DMS153 treated with DMSO at 0.1 percent for 48 hours (cell line): Measurements from ENCODE around the gene MED15.
A peak's percentile ranks its signal among the peaks of the same experiment; 100 is the strongest.
"Not testable (repeated sequence)": the region's sequence is repeated elsewhere in the genome, so short reads cannot be mapped to it uniquely, and the experiment has no call there.

Experiments
- DNase-seq: peaks from one replicate; lab custom pipeline; 2025; ENCODE audit not compliant: unreplicated experiment; lab: John Stamatoyannopoulos, UW

Gene MED15

DNA sequence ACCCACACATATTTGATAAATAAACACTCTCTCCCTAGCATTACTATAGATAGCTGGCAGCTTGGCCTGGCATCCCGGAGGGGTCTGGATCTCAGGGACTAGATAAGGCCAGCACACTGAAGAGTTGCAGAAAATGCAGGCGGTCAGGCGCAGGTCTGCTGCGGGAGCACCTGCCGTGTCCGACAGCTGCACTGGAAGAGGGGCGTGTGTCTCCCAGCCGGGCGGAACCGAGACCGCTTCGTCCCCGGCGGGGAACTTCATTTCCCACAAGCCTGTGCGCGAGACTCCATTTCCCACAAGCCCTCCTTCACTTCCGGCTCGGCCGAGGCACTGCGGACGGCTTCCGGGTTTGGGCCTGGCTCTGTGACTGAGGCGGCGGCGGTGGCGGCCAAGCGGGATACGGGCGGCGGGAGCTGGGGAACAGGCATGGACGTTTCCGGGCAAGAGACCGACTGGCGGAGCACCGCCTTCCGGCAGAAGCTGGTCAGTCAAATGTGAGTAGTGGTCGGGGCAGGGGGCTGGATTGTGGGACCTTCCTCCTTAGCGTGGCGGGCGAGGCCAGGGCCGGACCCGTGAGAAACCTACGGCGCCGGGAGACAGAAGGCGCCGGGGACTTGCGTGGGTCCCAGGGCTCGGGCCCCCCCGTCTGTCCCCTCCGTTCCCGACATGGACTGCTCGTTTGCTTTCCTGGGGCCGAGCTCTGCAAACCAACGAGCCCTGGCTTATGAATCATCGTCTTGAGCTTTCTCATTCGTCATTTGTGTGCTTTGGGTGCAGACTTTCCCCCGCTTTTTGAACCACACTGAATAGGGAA lies at the start of gene MED15:
Gene MED15, plus strand, starts transcription at position 358 of the 814 bp plus-strand sequence. Its CDS starts 69 bp downstream, at position 427.
- DNase-seq = peak; percentile 69

GRCh38 chr22:20458530-20459151 lies 48.8 kb upstream of the MED15 start:
- DNase-seq = no peak

GRCh38 chr22:20459152-20459542 lies 48.3 kb upstream of the MED15 start:
- no peak for DNase-seq

DNA sequence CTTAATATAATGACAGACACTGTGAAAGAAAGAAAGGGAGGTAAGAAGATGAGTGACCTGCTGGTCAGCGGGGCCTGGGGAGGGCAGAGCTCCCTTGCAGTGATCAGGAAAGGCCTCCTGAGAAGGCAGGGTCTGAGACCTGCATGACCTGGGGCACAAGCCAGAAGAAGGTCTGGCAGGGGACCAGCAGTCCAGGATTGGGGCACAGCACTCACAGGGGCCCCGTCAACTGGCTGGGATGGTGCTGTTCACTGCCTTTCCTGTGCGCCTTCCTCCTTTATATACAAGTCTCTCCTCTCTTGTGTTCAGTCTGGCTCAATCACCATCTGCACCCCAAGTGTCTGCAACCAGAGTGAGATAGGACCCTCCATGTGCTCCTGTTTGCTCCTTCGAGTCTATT lies 47.5 kb upstream of the MED15 start:
- no peak for DNase-seq

DNA sequence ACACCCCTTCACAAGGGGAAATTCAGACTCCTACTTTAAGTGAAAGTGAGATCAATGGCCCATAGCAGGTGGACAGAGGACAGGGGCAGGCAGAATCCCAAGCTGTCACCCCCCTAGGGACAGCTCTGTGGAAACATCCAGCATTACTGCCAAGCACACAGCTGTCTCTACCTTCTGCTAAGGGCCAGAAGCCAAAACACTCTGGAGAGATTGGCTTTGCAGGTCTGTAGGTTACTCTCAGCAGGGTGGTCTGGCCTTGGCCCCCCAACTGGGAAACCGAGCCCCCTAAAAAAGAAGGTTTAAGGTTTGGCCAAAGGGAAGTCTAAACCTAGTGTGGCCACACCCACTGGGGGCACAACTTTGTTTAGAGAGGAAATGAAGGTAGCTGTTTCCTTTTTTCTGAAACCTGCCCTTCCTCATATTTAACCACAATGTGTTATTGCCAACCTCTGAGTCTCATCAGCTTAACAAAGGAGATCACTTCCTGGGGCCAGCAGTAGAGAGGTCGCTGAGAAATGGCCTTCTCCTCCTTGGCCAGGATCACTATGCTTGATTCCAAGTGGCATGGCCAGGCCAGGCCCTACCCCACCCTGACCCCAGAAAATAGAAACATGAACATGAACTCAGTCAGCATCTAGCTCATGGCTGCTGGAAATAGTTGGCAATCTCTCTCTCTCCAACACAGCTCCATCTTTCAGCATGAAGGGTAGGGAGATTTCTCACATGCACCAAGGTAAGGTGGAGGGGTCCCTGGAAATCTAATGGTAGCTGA lies 43.9 kb upstream of the MED15 start:
- DNase-seq = no peak

GRCh38 chr22:20464096-20464614 lies 43.3 kb upstream of the MED15 start:
- no peak for DNase-seq

DNA sequence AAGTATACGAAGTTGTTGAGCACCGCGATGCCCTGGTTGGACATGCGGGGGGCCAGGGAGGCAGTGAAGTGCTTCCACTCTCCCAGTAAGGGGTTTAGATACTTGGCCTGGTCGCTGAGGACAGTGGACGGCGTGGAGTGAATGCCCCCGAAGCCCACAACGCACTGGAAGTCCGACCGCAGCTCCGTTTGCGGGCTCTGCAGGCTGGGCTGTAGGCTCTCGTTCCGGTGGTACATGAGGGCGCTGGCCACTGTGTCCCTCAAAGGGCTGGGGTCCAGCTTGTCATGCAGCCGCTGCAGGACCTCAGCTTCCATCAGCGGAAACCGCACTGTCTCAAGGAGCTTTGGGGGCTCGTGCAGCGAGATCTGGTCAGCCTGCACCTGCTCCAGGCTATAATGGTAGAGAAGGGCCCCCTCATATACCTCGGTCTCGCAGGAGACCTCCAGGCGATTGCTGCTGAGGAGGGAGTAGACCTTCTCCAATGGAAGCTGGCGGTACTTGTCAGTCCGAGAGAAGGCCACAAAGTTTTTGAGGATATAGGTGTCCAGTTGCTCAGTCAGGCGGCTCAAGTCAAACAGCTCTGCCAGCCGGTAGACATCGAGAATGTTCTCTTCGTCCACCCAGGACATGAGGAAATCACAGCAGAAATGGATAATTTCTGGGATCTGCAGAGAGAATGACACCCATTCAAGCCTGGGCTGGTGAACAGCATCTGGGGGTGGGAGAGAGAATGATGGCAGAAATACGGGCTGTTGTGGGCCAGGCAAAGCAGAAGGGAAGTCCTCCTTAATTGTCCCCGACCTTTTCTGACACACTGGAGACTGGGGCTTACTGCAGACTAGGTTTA lies 42.3 kb upstream of the MED15 start:
- DNase-seq = no peak

DNA sequence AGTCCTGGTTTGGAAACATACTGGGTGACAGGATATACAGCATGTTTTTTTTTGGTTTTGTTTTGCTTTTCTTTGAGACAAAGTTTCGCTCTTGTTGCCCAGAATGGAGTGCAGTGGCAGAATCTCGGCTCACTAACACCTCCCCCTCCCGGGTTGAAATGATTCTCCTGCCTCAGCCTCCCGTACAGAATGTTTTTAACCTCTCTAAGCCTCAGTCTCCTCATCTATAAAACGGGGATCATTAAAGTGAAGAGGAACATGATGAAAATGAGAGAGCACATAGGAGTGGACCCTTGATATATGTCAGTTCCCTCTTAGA lies 41.7 kb upstream of the MED15 start:
- DNase-seq = no peak

DNA sequence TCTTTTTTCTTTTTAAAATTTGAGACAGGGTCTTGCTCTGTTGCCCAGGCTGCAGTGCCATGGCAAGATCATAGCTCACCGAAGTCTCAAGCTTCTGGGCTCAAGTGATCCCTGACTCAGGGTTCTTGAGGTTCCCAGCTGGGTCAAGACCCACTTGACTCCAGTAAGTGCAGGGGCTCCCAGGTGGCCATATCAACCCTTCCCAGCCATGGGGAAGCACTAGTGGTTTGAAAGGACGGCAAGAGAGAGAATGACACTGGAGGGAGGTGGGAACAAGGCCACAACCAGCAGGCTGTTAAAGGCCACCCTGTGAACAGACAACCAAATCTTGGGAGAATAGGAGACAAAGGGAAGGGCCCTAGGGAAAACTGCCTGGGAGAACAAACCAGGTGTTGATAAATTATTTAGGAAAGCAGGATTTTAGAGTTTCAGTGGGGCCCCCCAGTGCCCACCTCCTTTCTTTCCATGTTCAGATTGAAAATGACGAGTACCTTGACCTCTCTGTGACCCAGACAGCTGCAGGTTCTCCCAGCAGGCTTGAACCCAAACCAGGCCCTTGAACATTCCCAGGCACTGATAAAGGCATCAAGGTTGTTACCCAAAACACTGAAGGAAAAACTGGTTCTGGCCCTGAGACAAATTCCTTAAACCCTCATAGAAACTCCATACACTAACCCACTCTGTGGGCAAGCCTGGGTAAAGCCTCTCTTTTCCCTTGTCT lies 40.6 kb upstream of the MED15 start:
- DNase-seq = no peak

DNA sequence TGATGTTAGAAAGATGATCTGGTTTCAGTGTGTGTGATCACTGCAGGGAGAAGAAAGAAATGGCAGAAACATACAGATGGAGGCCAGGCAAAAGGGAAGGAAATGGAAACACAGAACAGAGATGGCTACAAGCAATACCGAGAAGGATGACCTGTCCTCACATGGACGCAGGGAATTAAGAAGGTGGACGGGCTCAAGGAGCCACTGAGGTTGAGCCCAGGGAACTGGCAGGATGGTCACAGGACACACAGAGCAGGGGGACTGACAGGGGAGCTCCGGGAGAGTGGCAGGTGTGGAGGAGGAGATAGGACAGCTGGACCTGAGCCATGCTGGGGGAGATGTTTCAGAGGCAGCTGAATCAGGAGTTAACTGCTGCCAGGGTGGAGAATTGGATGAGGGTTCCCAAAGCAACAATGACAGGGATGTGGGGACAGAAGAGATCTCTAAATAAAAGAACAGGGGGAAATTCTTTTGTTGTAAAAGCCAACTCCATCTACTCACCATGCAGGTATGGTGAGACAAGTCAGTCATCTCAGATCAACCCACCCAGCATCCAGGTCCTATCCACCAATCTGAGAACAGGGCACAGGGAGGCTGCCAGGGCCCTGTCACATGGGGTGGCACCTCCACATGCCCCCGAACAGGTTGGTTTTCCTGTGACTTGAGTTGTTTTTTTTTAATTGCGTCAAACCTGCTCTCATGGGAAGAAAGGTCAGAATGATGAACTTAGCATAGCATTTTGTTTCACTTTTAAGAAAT lies 38.1 kb upstream of the MED15 start:
- no peak for DNase-seq

GRCh38 chr22:20470525-20470924 lies 36.9 kb upstream of the MED15 start:
- DNase-seq = not testable (repeated sequence)

GRCh38 chr22:20471126-20471833 lies 36.1 kb upstream of the MED15 start:
- no peak for DNase-seq

GRCh38 chr22:20472629-20473442 lies 34.6 kb upstream of the MED15 start:
- DNase-seq = no peak

GRCh38 chr22:20475115-20475436 lies 32.3 kb upstream of the MED15 start:
- DNase-seq = no peak

DNA sequence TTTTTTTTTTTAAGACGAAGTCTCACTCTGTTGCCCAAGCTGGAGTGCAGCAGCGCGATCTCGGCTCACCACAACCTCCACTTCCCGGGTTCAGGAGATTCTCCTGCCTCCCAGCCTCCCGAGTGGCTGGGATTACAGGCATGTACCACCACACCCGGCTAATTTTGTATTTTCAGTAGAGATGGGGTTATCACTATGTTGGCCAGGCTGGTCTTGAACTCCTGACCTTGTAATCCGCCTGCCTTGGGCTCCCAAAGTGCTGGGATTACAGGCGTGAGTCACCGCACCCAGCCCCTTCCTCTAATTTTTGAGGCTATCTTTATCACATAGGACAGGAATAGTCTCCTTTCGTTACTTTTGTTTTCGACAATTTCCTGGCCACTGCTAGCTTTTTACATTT lies 31.8 kb upstream of the MED15 start:
- not testable (repeated sequence) for DNase-seq

DNA sequence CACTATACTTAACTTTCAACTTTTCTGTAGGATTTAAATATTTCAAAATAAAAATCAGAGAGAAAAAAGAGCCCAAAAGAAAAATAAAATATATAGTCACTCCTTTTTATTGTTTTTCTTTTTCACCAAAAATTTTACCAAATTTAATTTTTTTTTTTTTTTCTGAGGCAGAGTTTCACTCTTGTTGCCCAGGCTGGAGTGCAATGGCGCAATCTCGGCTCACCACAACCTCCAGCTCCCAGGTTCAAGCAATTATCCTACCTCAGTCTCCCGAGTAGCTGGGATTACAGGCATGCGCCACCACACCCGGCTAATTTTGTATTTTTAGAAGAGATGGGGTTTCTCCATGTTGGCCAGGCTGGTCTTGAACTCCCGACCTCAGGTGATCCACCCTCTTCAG lies 29.4 kb upstream of the MED15 start:
- DNase-seq = not testable (repeated sequence)

DNA sequence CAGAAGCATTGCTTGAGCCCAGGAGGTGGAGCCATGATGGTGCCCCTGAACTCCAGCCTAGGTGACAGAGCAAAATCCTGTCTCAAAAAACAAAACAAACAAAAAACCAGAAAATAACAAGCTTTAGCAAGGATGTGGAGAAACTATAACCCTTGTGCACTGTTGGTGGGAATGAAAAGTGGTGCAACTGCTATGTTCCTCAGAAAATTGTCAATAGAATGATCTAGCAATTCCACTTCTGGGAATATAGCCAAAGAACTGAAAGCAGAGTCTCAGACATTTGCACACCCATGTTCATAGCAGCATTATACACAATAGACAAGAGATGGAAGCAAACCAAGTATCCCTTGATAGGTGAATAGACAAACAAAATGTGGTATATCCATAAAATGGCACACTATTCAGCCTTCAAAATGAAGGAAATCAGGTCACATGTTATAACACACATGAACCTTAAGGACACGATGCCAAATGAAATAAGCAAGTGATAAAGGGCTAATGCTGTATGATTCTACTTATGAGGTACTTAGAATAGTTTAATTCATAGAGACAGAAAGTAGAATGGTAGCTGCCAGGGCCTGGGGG lies 27.7 kb upstream of the MED15 start:
- DNase-seq = no peak

DNA sequence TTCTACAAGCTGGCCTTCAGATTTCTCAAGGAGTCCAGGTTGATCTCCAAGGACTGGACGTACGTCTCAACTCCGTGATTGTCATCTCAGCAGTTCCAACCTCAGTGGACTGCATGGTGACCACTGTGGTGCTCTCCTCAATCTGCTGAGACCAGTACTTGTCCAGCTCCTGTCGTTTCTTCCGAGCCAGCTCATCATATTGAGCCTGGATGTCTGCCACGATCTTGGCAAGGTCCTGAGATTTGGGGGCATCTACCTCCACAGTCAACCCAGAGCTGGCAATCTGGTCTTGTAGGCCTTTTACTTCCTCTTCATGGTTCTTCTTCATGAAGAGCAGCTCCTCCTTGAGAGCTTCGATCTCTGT lies 24.3 kb upstream of the MED15 start:
- not testable (repeated sequence) for DNase-seq
